WTC11 (cell line): Measurements from ENCODE around the gene MAGED1. TPM values are rescaled to one million over a fixed set of nuclear protein-coding genes. Genes with fewer than 3 reads are reported as not detected.

Source experiments
- ATAC-seq: fragments of 200-7000 bp; cut with Tn5 transposase; 2 replicates; pipeline ENCODE4 v1.10.0; 2021; ENCODE audit warnings: mild to moderate bottlenecking, moderate library complexity
- CTCF ChIA-PET: fragments of 300-600 bp; sonication (Branson Sonifier 250); formaldehyde crosslinking; loops from one replicate; lab custom pipeline; 2021; ENCODE audit warnings: antibody characterized with exemption; lab: Charles Lee
- POLR2A ChIA-PET: fragments of 350-600 bp; sonication (Branson Sonifier 250); formaldehyde crosslinking; loops from one replicate; lab custom pipeline; 2021; ENCODE audit warnings: antibody characterized with exemption; lab: Charles Lee
- DNase-seq: peaks from one replicate; pipeline ENCODE4 v3.0.0; 2021; ENCODE audit warnings: low spot score
- H3K27ac Mint-ChIP-seq: 2 replicates; pipeline ENCODE4 v1.8.0; 2021; ENCODE audit warnings: mixed read lengths
- H3K27me3 Mint-ChIP-seq: 2 replicates; pipeline ENCODE4 v1.8.0; 2021; ENCODE audit warnings: low read depth, mild to moderate bottlenecking, moderate library complexity, mixed read lengths
- H3K36me3 Mint-ChIP-seq: 2 replicates; pipeline ENCODE4 v1.8.0; 2021; ENCODE audit warnings: mixed read lengths
- H3K4me1 Mint-ChIP-seq: 2 replicates; pipeline ENCODE4 v1.8.0; 2022; ENCODE audit warnings: mixed read lengths
- H3K4me3 Mint-ChIP-seq: 2 replicates; pipeline ENCODE4 v1.8.0; 2021; ENCODE audit warnings: mild to moderate bottlenecking, moderate library complexity, mixed read lengths
- H3K9me3 Mint-ChIP-seq: 2 replicates; pipeline ENCODE4 v1.8.0; 2021; ENCODE audit warnings: mixed read lengths
- CBFB ChIP-seq: sonication (generic); formaldehyde crosslinking; IDR thresholded peaks from 2 replicates; pipeline ENCODE4 v1.8.1; 2022; ENCODE audit warnings: mild to moderate bottlenecking, low read depth, missing genetic modification reagents
- EMX1 ChIP-seq: fragments of 250-450 bp; sonication (Bioruptor Pico); IDR thresholded peaks from 2 replicates; pipeline ENCODE4 v1.8.0; 2021; ENCODE audit warnings: mild to moderate bottlenecking
- ETV6 ChIP-seq: sonication (generic); formaldehyde crosslinking; IDR thresholded peaks from 2 replicates; pipeline ENCODE4 v1.8.1; 2022; ENCODE audit warnings: mild to moderate bottlenecking, missing genetic modification reagents
- FOXJ3 ChIP-seq: sonication (generic); formaldehyde crosslinking; IDR thresholded peaks from 2 replicates; pipeline ENCODE4 v1.9.0; 2021; ENCODE audit warnings: missing genetic modification reagents, mild to moderate bottlenecking, borderline replicate concordance
- FOXP1 ChIP-seq: sonication (generic); formaldehyde crosslinking; IDR thresholded peaks from 2 replicates; pipeline ENCODE4 v1.8.0; 2022; ENCODE audit warnings: missing genetic modification reagents, mild to moderate bottlenecking, moderate library complexity, borderline replicate concordance
- IRF2 ChIP-seq: sonication (generic); formaldehyde crosslinking; IDR thresholded peaks from 2 replicates; pipeline ENCODE4 v1.8.0; 2022; ENCODE audit warnings: low read depth, missing genetic modification reagents, borderline replicate concordance
- JAZF1 ChIP-seq: fragments of 250-450 bp; sonication (Bioruptor Pico); IDR thresholded peaks from 2 replicates; pipeline ENCODE4 v1.9.0; 2021; ENCODE audit warnings: moderate library complexity, mild to moderate bottlenecking, inconsistent platforms
- OVOL2 ChIP-seq: fragments of 250-450 bp; sonication (Bioruptor Pico); IDR thresholded peaks from 2 replicates; pipeline ENCODE4 v1.9.0; 2021; ENCODE audit warnings: mild to moderate bottlenecking, borderline replicate concordance
- RELA ChIP-seq: sonication (generic); formaldehyde crosslinking; IDR thresholded peaks from 2 replicates; pipeline ENCODE4 v1.8.1; 2022; ENCODE audit warnings: missing genetic modification reagents, mild to moderate bottlenecking, borderline replicate concordance
- TEAD4 ChIP-seq: sonication (generic); formaldehyde crosslinking; IDR thresholded peaks from 2 replicates; pipeline ENCODE4 v1.8.0; 2022; ENCODE audit warnings: mild to moderate bottlenecking, missing genetic modification reagents
- ZNF138 ChIP-seq: sonication (generic); formaldehyde crosslinking; conservative IDR thresholded peaks from 2 replicates; pipeline ENCODE4 v1.8.1; 2022; ENCODE audit warnings: mild to moderate bottlenecking, moderate library complexity, missing genetic modification reagents
- ZNF317 ChIP-seq: sonication (generic); formaldehyde crosslinking; IDR thresholded peaks from 2 replicates; pipeline ENCODE4 v1.8.1; 2023; ENCODE audit warnings: low read depth, mild to moderate bottlenecking, moderate library complexity, missing genetic modification reagents, borderline replicate concordance
- ZNF416 ChIP-seq: fragments of 250-450 bp; sonication (Bioruptor Pico); IDR thresholded peaks from 2 replicates; pipeline ENCODE4 v1.9.0; 2021; ENCODE audit warnings: mild to moderate bottlenecking, inconsistent platforms
- total RNA-seq: library from RNA; stranded (reverse); gene quantifications from 3 replicates; pipeline ENCODE4 v1.2.3, GENCODE V29; 2021
- TF ChIP-seq, protein P1 (sequence below): fragments of 200-600 bp; IDR thresholded peaks from 2 replicates; pipeline ENCODE4 v1.8.0; 2022; ENCODE audit warnings: antibody characterized with exemption
- TF ChIP-seq, protein P2 (sequence below): sonication (generic); formaldehyde crosslinking; IDR thresholded peaks from 2 replicates; pipeline ENCODE4 v1.8.1; 2023; ENCODE audit warnings: mild to moderate bottlenecking, missing genetic modification reagents, moderate library complexity
- TF ChIP-seq, protein P3 (sequence below): sonication (generic); formaldehyde crosslinking; conservative IDR thresholded peaks from 2 replicates; pipeline ENCODE4 v1.8.1; 2023; ENCODE audit warnings: mild to moderate bottlenecking, low read depth, missing genetic modification reagents, moderate library complexity
- TF ChIP-seq, protein P4 (sequence below): sonication (generic); formaldehyde crosslinking; IDR thresholded peaks from 2 replicates; pipeline ENCODE4 v1.8.1; 2022; ENCODE audit warnings: low read depth, mild to moderate bottlenecking, moderate library complexity, missing genetic modification reagents, borderline replicate concordance
- TF ChIP-seq, protein P5 (sequence below): sonication (generic); formaldehyde crosslinking; IDR thresholded peaks from 2 replicates; pipeline ENCODE4 v1.8.1; 2023; ENCODE audit warnings: mild to moderate bottlenecking, missing genetic modification reagents

MAGED1 gene
- total RNA-seq, 1 experiment from 2014 or later = 135 TPM

DNA sequence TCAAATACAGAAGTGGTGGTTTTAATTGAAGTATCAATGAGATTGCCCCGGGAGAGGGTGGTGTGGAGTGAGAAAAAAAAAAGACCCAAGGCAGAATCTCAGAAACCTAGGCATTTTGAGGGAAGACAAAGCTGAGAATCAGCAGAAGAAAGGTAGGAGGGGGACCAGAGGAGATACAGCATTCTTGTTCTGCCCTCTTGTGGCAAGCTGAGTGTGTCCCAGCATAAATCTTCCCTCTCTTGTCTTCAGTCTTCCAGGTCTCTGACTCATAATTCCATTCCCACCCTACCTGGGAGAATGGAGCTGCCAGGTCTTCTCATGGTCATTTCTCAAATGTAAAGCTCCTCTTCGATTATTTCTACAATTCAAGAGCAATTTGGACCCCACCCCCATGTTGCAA, 32.7 kb upstream of the MAGED1 start:
- CTCF ChIA-PET = interaction anchor here (0.6 to 2.8 kb wide), 11 partner anchors 13 to 246 kb away, joined by 3 to 49 read pairs (median 4); partner anchors contain the start of gene MAGED1
- Mint-ChIP-seq H3K9me3 (peaks cover 20% of the 10 kb centered on the region), H3K4me1 (peaks cover 18% of the 10 kb centered on the region), H3K36me3 (peaks cover 21% of the 10 kb centered on the region), H3K27me3 (no peaks in the 10 kb centered on the region), H3K27ac (peak overlapping the region; percentile 80), H3K4me3 (no peak overlapping the region)
- TF ChIP-seq, protein P1, sequence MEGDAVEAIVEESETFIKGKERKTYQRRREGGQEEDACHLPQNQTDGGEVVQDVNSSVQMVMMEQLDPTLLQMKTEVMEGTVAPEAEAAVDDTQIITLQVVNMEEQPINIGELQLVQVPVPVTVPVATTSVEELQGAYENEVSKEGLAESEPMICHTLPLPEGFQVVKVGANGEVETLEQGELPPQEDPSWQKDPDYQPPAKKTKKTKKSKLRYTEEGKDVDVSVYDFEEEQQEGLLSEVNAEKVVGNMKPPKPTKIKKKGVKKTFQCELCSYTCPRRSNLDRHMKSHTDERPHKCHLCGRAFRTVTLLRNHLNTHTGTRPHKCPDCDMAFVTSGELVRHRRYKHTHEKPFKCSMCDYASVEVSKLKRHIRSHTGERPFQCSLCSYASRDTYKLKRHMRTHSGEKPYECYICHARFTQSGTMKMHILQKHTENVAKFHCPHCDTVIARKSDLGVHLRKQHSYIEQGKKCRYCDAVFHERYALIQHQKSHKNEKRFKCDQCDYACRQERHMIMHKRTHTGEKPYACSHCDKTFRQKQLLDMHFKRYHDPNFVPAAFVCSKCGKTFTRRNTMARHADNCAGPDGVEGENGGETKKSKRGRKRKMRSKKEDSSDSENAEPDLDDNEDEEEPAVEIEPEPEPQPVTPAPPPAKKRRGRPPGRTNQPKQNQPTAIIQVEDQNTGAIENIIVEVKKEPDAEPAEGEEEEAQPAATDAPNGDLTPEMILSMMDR = peak; percentile 20; the same call in 1 of the 2 replicates
- TF ChIP-seq, protein P2, sequence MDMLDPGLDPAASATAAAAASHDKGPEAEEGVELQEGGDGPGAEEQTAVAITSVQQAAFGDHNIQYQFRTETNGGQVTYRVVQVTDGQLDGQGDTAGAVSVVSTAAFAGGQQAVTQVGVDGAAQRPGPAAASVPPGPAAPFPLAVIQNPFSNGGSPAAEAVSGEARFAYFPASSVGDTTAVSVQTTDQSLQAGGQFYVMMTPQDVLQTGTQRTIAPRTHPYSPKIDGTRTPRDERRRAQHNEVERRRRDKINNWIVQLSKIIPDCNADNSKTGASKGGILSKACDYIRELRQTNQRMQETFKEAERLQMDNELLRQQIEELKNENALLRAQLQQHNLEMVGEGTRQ (CRISPR knock-in tag) = no peak
- peak; percentile 13 for DNase-seq
- POLR2A ChIA-PET = no interaction called here
- peak; percentile 79 for ATAC-seq

DNA sequence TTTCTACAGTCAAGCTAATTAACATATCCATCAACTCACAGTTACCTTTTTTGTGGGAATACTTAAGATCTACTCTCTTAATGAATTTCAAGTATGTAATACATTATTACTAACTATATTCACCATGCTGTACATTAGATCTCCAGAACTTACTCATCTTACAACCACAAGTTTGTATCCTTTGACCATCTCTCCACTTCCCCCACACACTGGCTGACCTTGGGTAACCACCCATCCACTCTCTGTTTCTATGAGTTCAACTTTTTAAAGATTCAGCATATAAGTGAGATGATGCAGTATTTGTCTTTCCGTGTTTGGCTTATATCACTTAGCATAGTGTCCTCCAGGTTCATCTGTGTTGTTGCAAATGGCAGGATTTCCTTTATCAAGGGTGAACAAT, 30.5 kb upstream of the MAGED1 start:
- H3K27ac Mint-ChIP-seq = no peak overlapping the region
- H3K27me3 Mint-ChIP-seq = no peaks in the 10 kb centered on the region

DNA sequence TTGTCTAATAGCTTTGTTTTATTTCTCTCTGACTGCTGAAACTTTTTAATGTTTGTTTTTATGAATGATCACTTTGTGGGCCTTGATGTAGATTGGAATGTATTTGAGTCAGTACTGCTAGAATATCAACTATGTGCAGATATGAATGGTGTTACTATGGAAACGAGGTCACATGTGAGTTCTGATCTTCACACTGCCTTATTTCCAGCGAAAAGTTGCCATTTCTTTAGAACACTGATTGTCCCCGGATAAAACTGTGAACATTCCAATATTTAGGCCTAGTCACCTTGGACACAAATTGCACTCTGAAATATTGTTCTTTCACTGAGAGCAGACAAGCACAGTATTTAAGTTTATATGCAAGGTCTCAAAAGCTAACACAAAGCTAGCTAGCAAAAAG, 27.2 kb upstream of the MAGED1 start:
- no peak overlapping the region for H3K27ac Mint-ChIP-seq
- POLR2A ChIA-PET = no interaction called here
- H3K9me3 Mint-ChIP-seq = peaks cover 3% of the 10 kb centered on the region; the same call in 1 of the 2 replicates
- H3K27me3 Mint-ChIP-seq = no peaks in the 10 kb centered on the region
- no peak for ATAC-seq
- peaks cover 4% of the 10 kb centered on the region; the same call in 1 of the 2 replicates for H3K36me3 Mint-ChIP-seq
- H3K4me1 Mint-ChIP-seq = peaks cover 10% of the 10 kb centered on the region
- H3K4me3 Mint-ChIP-seq = no peak overlapping the region
- CTCF ChIA-PET = no interaction called here
- no peak for DNase-seq
- TF ChIP-seq ZNF416 (CRISPR knock-in tag) = no peak
- TF ChIP-seq, protein P1 = no peak
- TF ChIP-seq ZNF317 = no peak
- TF ChIP-seq, protein P3, sequence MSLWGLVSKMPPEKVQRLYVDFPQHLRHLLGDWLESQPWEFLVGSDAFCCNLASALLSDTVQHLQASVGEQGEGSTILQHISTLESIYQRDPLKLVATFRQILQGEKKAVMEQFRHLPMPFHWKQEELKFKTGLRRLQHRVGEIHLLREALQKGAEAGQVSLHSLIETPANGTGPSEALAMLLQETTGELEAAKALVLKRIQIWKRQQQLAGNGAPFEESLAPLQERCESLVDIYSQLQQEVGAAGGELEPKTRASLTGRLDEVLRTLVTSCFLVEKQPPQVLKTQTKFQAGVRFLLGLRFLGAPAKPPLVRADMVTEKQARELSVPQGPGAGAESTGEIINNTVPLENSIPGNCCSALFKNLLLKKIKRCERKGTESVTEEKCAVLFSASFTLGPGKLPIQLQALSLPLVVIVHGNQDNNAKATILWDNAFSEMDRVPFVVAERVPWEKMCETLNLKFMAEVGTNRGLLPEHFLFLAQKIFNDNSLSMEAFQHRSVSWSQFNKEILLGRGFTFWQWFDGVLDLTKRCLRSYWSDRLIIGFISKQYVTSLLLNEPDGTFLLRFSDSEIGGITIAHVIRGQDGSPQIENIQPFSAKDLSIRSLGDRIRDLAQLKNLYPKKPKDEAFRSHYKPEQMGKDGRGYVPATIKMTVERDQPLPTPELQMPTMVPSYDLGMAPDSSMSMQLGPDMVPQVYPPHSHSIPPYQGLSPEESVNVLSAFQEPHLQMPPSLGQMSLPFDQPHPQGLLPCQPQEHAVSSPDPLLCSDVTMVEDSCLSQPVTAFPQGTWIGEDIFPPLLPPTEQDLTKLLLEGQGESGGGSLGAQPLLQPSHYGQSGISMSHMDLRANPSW (CRISPR knock-in tag) = no peak
- no peak for TF ChIP-seq FOXJ3 (CRISPR knock-in tag)
- no peak for TF ChIP-seq TEAD4
- TF ChIP-seq ZNF138 = no peak
- TF ChIP-seq, protein P2 (CRISPR knock-in tag) = no peak
- no peak for TF ChIP-seq JAZF1 (CRISPR knock-in tag)
- TF ChIP-seq FOXP1 (CRISPR knock-in tag) = no peak
- no peak for TF ChIP-seq ETV6 (CRISPR knock-in tag)
- TF ChIP-seq, protein P4, sequence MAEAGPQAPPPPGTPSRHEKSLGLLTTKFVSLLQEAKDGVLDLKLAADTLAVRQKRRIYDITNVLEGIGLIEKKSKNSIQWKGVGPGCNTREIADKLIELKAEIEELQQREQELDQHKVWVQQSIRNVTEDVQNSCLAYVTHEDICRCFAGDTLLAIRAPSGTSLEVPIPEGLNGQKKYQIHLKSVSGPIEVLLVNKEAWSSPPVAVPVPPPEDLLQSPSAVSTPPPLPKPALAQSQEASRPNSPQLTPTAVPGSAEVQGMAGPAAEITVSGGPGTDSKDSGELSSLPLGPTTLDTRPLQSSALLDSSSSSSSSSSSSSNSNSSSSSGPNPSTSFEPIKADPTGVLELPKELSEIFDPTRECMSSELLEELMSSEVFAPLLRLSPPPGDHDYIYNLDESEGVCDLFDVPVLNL (CRISPR knock-in tag) = no peak
- TF ChIP-seq CBFB (CRISPR knock-in tag) = no peak
- no peak for TF ChIP-seq EMX1 (CRISPR knock-in tag)

More for the DNA sequence above, 30.5 kb upstream of the MAGED1 start:
- Mint-ChIP-seq H3K4me1 (peaks cover 20% of the 10 kb centered on the region), H3K4me3 (no peak overlapping the region), H3K9me3 (peaks cover 3% of the 10 kb centered on the region; the same call in 1 of the 2 replicates), H3K36me3 (peaks cover 4% of the 10 kb centered on the region; the same call in 1 of the 2 replicates)
- DNase-seq = no peak
- TF ChIP-seq OVOL2 (no peak), RELA (CRISPR knock-in tag) (no peak), IRF2 (CRISPR knock-in tag) (no peak), FOXJ3 (CRISPR knock-in tag) (no peak)
- TF ChIP-seq, protein P5, sequence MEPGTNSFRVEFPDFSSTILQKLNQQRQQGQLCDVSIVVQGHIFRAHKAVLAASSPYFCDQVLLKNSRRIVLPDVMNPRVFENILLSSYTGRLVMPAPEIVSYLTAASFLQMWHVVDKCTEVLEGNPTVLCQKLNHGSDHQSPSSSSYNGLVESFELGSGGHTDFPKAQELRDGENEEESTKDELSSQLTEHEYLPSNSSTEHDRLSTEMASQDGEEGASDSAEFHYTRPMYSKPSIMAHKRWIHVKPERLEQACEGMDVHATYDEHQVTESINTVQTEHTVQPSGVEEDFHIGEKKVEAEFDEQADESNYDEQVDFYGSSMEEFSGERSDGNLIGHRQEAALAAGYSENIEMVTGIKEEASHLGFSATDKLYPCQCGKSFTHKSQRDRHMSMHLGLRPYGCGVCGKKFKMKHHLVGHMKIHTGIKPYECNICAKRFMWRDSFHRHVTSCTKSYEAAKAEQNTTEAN (CRISPR knock-in tag) = no peak
- ChIA-PET POLR2A (no interaction called here), CTCF (no interaction called here)
- no peak for ATAC-seq
